Chondrocyte (in vitro differentiated cells): ENCODE results near the gene MEX3D. TPM values are rescaled to one million over a fixed set of nuclear protein-coding genes. Genes with fewer than 3 reads are reported as not detected.

Experiments used
- DNase-seq: peaks from one replicate; pipeline ENCODE4 v3.0.0; 2021; ENCODE audit warnings: mixed read lengths, low spot score
- H3K27ac Mint-ChIP-seq: one replicate; pipeline ENCODE4 v1.8.0; 2021; ENCODE audit warnings: mild to moderate bottlenecking, moderate library complexity, mixed read lengths; ENCODE audit not compliant: unreplicated experiment
- H3K27me3 Mint-ChIP-seq: 2 replicates; pipeline ENCODE4 v1.8.0; 2021; ENCODE audit warnings: low read depth, mixed read lengths
- H3K36me3 Mint-ChIP-seq: 2 replicates; pipeline ENCODE4 v1.8.0; 2021; ENCODE audit warnings: low read depth, mixed read lengths
- H3K4me1 Mint-ChIP-seq: 2 replicates; pipeline ENCODE4 v1.8.0; 2021; ENCODE audit warnings: low read depth, mild to moderate bottlenecking, mixed read lengths
- H3K4me3 Mint-ChIP-seq: one replicate; pipeline ENCODE4 v1.8.0; 2021; ENCODE audit warnings: mild to moderate bottlenecking, moderate library complexity, mixed read lengths; ENCODE audit not compliant: unreplicated experiment
- H3K9me3 Mint-ChIP-seq: 2 replicates; pipeline ENCODE4 v1.8.0; 2021; ENCODE audit warnings: low read depth, mixed read lengths
- total RNA-seq: library from RNA; stranded (reverse); gene quantifications from 3 replicates; pipeline ENCODE4 v1.2.1, GENCODE V29; 2021
- TF ChIP-seq, protein P1 (sequence below): fragments of 200-600 bp; sonication (generic); IDR thresholded peaks from 2 replicates; pipeline ENCODE4 v1.5.0; 2021; ENCODE audit warnings: antibody characterized with exemption, mild to moderate bottlenecking, moderate library complexity

MEX3D gene
- total RNA-seq, 1 donor from 2014 or later: 60.1 TPM

DNA sequence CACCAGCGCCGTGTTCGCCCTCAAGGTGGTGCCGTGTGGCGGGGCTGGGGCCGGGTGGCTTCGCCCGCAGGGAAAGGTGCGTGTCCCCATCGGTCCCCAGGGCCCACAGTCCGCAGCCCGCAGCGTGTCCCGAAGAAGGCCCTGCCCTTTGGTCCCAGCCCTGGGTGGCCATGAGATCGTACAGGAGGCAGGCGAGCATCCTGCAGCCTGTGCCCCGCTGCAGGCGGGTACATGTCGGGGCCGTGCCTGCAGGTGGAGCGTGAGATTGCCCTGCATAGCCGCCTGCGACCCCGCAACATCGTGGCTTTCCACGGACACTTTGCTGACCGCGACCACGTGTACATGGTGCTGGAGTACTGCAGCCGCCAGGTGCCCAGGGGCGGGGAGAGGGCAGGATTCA lies 42.8 kb downstream of the MEX3D start:
- Mint-ChIP-seq H3K27ac (no peak overlapping the region), H3K4me1 (peaks cover 5% of the 10 kb centered on the region), H3K4me3 (no peak overlapping the region), H3K9me3 (no peaks in the 10 kb centered on the region), H3K36me3 (no peaks in the 10 kb centered on the region), H3K27me3 (peaks cover 28% of the 10 kb centered on the region)
- no peak for DNase-seq
- TF ChIP-seq, protein P1, sequence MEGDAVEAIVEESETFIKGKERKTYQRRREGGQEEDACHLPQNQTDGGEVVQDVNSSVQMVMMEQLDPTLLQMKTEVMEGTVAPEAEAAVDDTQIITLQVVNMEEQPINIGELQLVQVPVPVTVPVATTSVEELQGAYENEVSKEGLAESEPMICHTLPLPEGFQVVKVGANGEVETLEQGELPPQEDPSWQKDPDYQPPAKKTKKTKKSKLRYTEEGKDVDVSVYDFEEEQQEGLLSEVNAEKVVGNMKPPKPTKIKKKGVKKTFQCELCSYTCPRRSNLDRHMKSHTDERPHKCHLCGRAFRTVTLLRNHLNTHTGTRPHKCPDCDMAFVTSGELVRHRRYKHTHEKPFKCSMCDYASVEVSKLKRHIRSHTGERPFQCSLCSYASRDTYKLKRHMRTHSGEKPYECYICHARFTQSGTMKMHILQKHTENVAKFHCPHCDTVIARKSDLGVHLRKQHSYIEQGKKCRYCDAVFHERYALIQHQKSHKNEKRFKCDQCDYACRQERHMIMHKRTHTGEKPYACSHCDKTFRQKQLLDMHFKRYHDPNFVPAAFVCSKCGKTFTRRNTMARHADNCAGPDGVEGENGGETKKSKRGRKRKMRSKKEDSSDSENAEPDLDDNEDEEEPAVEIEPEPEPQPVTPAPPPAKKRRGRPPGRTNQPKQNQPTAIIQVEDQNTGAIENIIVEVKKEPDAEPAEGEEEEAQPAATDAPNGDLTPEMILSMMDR: no peak

DNA sequence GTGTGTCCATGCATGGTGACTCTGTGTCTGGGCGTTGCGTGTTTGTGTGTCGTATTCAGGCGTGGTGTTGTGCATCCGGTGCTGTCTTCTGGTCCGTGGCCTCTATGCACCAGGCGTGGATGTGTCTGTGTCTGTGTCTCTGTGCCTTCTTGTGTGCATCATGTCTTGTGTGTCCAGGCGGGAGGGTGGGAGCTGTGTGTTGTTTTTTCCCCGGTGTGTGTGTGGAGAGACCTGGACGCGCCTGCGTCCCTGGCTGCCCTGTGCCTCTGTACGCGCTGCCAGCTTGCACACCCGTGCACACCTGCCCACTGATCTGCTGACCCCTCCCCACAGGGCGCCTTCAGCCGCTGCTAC lies 43.2 kb downstream of the MEX3D start:
- Mint-ChIP-seq H3K27ac (no peak overlapping the region), H3K4me3 (no peak overlapping the region), H3K27me3 (peaks cover 25% of the 10 kb centered on the region), H3K4me1 (peaks cover 5% of the 10 kb centered on the region), H3K36me3 (no peaks in the 10 kb centered on the region), H3K9me3 (no peaks in the 10 kb centered on the region)
- DNase-seq: no peak
- TF ChIP-seq, protein P1: no peak

DNA sequence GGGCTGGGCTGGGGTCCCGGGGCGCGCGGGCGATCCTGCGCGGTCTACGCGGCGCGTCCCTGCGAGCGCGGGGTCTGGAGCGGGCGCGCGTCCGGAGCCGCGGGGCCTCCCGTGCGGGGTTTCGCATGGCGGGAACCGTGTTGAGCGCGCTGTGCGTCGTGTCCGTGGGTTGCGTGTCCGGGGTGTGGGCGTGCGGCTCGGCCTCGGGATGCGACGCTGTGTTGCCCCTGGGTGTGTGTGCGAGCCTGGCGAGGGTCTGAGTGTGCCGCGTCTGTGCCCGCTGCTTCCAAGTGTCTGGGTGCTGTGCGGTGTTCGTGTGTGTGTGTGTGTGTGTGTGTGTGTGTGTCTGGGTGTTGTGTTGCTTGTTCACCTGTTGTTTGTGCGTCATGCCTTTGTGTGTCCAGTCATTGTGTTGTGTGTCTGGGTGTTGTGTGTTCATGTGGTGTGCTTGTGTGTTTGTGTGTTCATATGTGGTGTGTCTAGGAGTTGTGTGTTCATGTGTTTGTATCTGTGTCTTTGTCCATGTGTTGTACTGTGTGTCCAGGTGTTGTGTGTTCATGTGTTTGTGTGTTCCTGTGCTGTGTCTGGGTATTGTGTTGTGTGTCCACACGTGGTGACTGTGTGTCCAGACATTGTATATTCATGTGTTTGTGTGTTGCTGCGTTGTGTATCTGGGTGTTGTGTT lies 43.7 kb downstream of the MEX3D start:
- Mint-ChIP-seq H3K9me3 (no peaks in the 10 kb centered on the region), H3K27me3 (peaks cover 24% of the 10 kb centered on the region), H3K4me3 (peak overlapping the region; percentile 37)

DNA sequence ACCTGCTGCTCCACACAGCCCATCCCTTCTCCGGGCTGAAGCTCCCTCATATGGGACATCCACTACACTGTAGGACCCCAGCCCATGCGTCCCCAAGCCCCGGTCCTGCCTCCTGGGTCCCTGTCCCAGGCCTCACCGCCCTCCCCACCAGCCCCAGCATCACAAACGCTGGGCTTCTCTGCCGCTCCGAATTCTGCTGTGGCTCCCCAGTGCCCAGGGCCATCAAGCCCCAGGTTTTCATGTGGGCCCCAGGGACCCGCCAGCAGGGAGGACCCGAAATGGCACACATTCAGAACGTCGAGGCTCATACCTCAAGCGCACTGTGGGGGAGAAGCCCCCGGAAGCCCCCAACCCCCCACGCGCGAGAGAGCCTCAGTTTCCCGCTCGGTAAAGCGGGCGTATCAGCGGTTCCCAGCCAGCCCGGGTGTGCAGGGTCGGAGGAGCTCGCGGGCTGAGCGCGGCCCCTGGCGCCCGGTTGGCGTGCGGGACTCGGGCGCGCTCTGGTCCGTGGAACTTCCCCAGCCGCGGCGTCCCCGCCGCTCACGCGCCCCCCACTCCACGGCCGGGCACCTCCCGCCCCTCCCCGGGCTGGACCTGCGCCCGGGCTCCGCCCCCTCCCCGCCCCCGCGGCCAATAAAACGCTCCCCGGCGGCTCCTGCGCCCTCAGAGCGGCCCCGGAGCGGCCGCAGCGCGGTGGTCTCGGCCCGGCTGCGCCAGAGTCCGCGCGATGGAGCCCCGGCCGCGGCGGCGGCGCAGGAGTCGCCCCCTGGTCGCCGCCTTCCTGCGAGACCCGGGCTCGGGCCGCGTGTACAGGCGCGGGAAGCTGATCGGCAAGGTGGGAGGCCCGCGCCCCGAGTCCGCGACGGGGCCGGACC lies 44.5 kb downstream of the MEX3D start, which contains the start of gene PLK5:
Gene PLK5 (plus strand): TSS at position 666 of the 875 bp plus-strand sequence. CDS start 2,920 bp downstream, outside the sequence.
- no peak for DNase-seq
- peaks cover 24% of the 10 kb centered on the region for H3K27me3 Mint-ChIP-seq
- no peak within 1 kb of the TSS for H3K27ac Mint-ChIP-seq
- no peaks in the 10 kb centered on the region for H3K36me3 Mint-ChIP-seq
- TF ChIP-seq, protein P1: no peak
- peaks cover 5% of the 10 kb centered on the region for H3K4me1 Mint-ChIP-seq
- peak within 1 kb of the TSS; percentile 37 for H3K4me3 Mint-ChIP-seq
- no peaks in the 10 kb centered on the region for H3K9me3 Mint-ChIP-seq

More for the DNA sequence above, 43.7 kb downstream of the MEX3D start:
- TF ChIP-seq, protein P1: no peak
- no peak overlapping the region for H3K27ac Mint-ChIP-seq
- no peaks in the 10 kb centered on the region for H3K36me3 Mint-ChIP-seq
- DNase-seq: no peak
- H3K4me1 Mint-ChIP-seq: peaks cover 5% of the 10 kb centered on the region

DNA sequence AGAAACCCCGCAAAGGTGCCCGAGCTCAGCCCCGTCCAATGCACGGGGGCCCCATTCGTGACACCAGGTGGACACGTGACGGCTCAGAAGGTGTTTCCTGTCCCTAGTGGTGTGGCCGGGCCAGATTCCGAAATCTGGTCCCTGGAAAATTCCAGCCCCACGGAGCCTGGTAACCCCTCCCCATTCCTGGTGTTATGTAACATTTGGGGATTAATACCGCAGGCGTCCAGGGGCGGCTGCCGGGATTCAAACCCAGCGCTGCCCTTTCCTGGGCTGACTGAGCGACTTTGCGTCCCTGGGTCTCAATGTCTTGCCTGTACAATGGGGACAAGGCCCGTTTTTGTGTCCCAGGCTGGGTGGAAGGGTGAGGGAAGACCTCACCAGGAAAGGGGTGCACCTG lies 45.3 kb downstream of the MEX3D start:
- Mint-ChIP-seq H3K27me3 (peaks cover 28% of the 10 kb centered on the region), H3K4me1 (peaks cover 5% of the 10 kb centered on the region), H3K27ac (no peak overlapping the region), H3K4me3 (no peak overlapping the region), H3K9me3 (no peaks in the 10 kb centered on the region), H3K36me3 (no peaks in the 10 kb centered on the region)
- DNase-seq: no peak
- TF ChIP-seq, protein P1: no peak
